Sigmoid colon (tissue), 7 donors: ENCODE measurements around the gene CRIP2. TPM values are rescaled to one million over a fixed set of nuclear protein-coding genes. Genes with fewer than 3 reads are reported as not detected.

ENCODE experiments used
- DNase-seq: peaks from one replicate; pipeline ENCODE4 v3.0.0-alpha.2; 2019
- H3K27ac ChIP-seq, 4 donors: fragments of 200-600 bp; sonication (generic); one replicate each; pipeline ENCODE4 v1.5.1; 2016 to 2019; ENCODE audit warnings: mild to moderate bottlenecking in 1 of 4
- H3K27me3 ChIP-seq, 3 donors: fragments of 200-600 bp; sonication (generic); one replicate each; pipeline ENCODE4 v1.5.1; 2019; ENCODE audit warnings: mild to moderate bottlenecking in 1 of 3
- H3K36me3 ChIP-seq, 4 donors: fragments of 200-600 bp; sonication (generic); one replicate each; pipeline ENCODE4 v1.5.1; 2016 to 2019
- H3K4me1 ChIP-seq, 4 donors: fragments of 200-600 bp; sonication (generic); one replicate each; pipeline ENCODE4 v1.5.1; 2017 to 2019
- H3K4me3 ChIP-seq, 4 donors: fragments of 200-600 bp; sonication (generic); one replicate each; pipeline ENCODE4 v1.5.1; 2017 to 2019; ENCODE audit warnings: mild to moderate bottlenecking in 2 of 4, moderate library complexity in 1 of 4
- H3K9me3 ChIP-seq, 4 donors: fragments of 200-600 bp in 3 of 4; sonication (generic) in 3 of 4; one replicate each; pipeline versions ENCODE4 v1.5.1 to v1.6.1; 2013 to 2019
- EP300 ChIP-seq, 4 donors: sonication (generic); formaldehyde crosslinking; IDR thresholded peaks; one replicate each; pipeline ENCODE4 v1.6.1; 2017; ENCODE audit warnings: antibody characterized with exemption in 4 of 4
- POLR2A ChIP-seq, 2 donors: fragments of 450-650 bp; IDR thresholded peaks; one replicate each; pipeline ENCODE4 v1.6.1; 2016; ENCODE audit warnings: antibody characterized with exemption in 2 of 2, mild to moderate bottlenecking in 2 of 2, moderate library complexity in 2 of 2
- POLR2AphosphoS5 ChIP-seq, 4 donors: sonication (generic); formaldehyde crosslinking; IDR thresholded peaks; one replicate each; pipeline ENCODE4 v1.6.1; 2017; ENCODE audit warnings: antibody characterized with exemption in 4 of 4
- WGBS, 2 donors: extraction: QIAGEN DNeasy Blood & Tissue Kit; methylation state at CpG; one replicate each; pipeline ENCODE4 v1.1.7; 2013; 5-methylcytosine and 5-hydroxymethylcytosine counted together
- intact Hi-C: fragments of 100-400 bp; cut with DNase I; formaldehyde crosslinking; loops from one replicate; pipeline ENCODE4 v1.15.1; 2023
- polyA plus RNA-seq, 3 donors: library from polyadenylated mRNA; stranded (reverse); fragments of 200-250 nt; gene quantifications; one replicate each; pipeline ENCODE4 v1.2.3, GENCODE V29; 2013
- total RNA-seq, 4 donors: library from RNA; depleted of rRNA; stranded (reverse); fragments of >200 nt; gene quantifications; one replicate each; pipeline ENCODE4 v1.1.0, GENCODE V29; 2016
- TF ChIP-seq, protein P1 (sequence below), 4 experiments: fragments of 450-650 bp in 3 of 4; fragments of 200-600 bp in 1 of 4; IDR thresholded peaks; one replicate each; pipeline ENCODE4 v1.5.1; 2016 to 2019; ENCODE audit warnings: antibody characterized with exemption in 4 of 4, mild to moderate bottlenecking in 3 of 4, moderate library complexity in 2 of 4
- donor health status: healthy with polysubstance abuse.
- donor health status: Bipolar disorder and iron deficiency.
- donor health status: healthy.

The CRIP2 gene
- total and polyA plus RNA-seq, 7 donors, result 13.6 to 79.5 (median 50.0) TPM

GRCh38 chr14:105497671-105498429 lies 23.2 kb downstream of the CRIP2 start:
- H3K9me3 ChIP-seq, result no peaks in the 10 kb centered on the region
- no peaks in the 10 kb centered on the region for H3K36me3 ChIP-seq
- no peak overlapping the region for H3K4me3 ChIP-seq
- DNase-seq, result peak; percentile 53
- WGBS, 2 donors, result 93% methylated on average over 31 of the region's 31 CpGs
- no peak overlapping the region for H3K27ac ChIP-seq
- TF ChIP-seq POLR2A (IDR thresholded peaks at IDR 0.05) (no peak), EP300 (IDR thresholded peaks at IDR 0.05) (no peak), POLR2AphosphoS5 (IDR thresholded peaks at IDR 0.05) (no peak)
- TF ChIP-seq, protein P1, sequence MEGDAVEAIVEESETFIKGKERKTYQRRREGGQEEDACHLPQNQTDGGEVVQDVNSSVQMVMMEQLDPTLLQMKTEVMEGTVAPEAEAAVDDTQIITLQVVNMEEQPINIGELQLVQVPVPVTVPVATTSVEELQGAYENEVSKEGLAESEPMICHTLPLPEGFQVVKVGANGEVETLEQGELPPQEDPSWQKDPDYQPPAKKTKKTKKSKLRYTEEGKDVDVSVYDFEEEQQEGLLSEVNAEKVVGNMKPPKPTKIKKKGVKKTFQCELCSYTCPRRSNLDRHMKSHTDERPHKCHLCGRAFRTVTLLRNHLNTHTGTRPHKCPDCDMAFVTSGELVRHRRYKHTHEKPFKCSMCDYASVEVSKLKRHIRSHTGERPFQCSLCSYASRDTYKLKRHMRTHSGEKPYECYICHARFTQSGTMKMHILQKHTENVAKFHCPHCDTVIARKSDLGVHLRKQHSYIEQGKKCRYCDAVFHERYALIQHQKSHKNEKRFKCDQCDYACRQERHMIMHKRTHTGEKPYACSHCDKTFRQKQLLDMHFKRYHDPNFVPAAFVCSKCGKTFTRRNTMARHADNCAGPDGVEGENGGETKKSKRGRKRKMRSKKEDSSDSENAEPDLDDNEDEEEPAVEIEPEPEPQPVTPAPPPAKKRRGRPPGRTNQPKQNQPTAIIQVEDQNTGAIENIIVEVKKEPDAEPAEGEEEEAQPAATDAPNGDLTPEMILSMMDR (IDR thresholded peaks at IDR 0.05), result no peak
- H3K27me3 ChIP-seq, result no peaks in the 10 kb centered on the region
- H3K4me1 ChIP-seq, result no peaks in the 10 kb centered on the region
- intact Hi-C loops, result no loop called here

GRCh38 chr14:105498430-105499255 lies 24.0 kb downstream of the CRIP2 start:
- no peaks in the 10 kb centered on the region for H3K27me3 ChIP-seq
- H3K36me3 ChIP-seq, result no peaks in the 10 kb centered on the region
- H3K4me3 ChIP-seq, result no peak overlapping the region
- WGBS, 2 donors, result 93% methylated on average over 36 of the region's 36 CpGs
- TF ChIP-seq EP300 (IDR thresholded peaks at IDR 0.05) (no peak), POLR2AphosphoS5 (IDR thresholded peaks at IDR 0.05) (no peak)
- no peaks in the 10 kb centered on the region for H3K4me1 ChIP-seq
- no peaks in the 10 kb centered on the region for H3K9me3 ChIP-seq
- DNase-seq, result peak; percentile 56
- peak overlapping the region in 2 of 4 donors; percentile 26 to 50 for H3K27ac ChIP-seq
- intact Hi-C loops, result no loop called here

- Histone ChIP-seq H3K9me3 (no peaks in the 10 kb centered on the region), H3K4me1 (no peaks in the 10 kb centered on the region), H3K4me3 (no peak overlapping the region), H3K36me3 (no peaks in the 10 kb centered on the region), H3K27ac (peak overlapping the region in 2 of 4 donors; percentile 26 to 50), H3K27me3 (no peaks in the 10 kb centered on the region)
- WGBS, 2 donors, result 83 to 86% methylated on average over 27 of the region's 27 CpGs
- peak; percentile 73 for DNase-seq
- no peak for TF ChIP-seq POLR2A (IDR thresholded peaks at IDR 0.05)
- no peak for TF ChIP-seq POLR2AphosphoS5 (IDR thresholded peaks at IDR 0.05)
- TF ChIP-seq, protein P1 (IDR thresholded peaks at IDR 0.05), result no peak
- TF ChIP-seq EP300 (IDR thresholded peaks at IDR 0.05), result no peak
- intact Hi-C loops, result no loop called here
These were observed 24.8 kb downstream of the CRIP2 start for GRCh38 chr14:105499256-105500035.

DNA sequence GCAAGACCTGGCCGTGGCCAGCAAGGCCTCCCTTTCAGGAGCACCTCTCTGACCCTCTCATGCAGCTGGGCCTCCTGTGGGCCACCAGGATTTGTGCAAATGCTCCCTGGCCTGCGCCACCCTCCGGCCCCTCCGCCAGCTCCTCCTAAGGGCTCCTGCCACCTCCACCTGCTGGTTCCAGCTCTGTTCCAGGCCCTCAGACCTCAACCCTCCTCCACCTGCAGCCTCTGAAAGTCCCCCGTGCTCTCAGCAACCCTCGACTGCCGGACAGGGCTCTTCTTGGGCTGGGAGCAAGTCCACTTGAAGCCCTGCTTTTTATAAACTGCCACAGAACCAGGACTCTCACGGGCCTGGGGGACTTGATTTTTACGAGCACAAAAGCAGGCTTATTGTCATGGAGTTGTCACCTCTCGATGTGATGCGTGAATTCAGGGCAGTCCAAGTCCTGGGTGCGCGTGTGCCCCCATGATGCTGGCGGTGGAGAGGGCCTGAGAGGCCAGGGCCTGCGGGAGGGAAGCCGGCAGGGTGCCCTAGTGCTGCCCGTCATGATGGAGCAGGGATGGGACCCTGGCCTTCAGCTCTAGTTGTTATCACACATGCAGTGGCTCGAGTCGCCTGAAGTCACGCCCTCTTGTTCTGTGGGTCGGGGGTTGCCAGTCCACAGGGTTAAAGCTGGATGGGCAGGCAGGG lies 25.6 kb downstream of the CRIP2 start:
- peak; percentile 50 for DNase-seq
- no peak overlapping the region for H3K4me3 ChIP-seq
- intact Hi-C loops, result no loop called here
- no peaks in the 10 kb centered on the region for H3K9me3 ChIP-seq
- WGBS, 2 donors, result 77 to 89% methylated on average over 21 of the region's 21 CpGs
- H3K27ac ChIP-seq, result peak overlapping the region in 1 of 4 donors; percentile 27
- H3K36me3 ChIP-seq, result no peaks in the 10 kb centered on the region
- TF ChIP-seq EP300 (IDR thresholded peaks at IDR 0.05), result no peak
- TF ChIP-seq POLR2AphosphoS5 (IDR thresholded peaks at IDR 0.05), result no peak
- TF ChIP-seq, protein P1 (IDR thresholded peaks at IDR 0.05), result no peak
- no peak for TF ChIP-seq POLR2A (IDR thresholded peaks at IDR 0.05)
- H3K4me1 ChIP-seq, result no peaks in the 10 kb centered on the region
- no peaks in the 10 kb centered on the region for H3K27me3 ChIP-seq
